ENCODE data around the gene CMTM3.

Gene CMTM3

DNA sequence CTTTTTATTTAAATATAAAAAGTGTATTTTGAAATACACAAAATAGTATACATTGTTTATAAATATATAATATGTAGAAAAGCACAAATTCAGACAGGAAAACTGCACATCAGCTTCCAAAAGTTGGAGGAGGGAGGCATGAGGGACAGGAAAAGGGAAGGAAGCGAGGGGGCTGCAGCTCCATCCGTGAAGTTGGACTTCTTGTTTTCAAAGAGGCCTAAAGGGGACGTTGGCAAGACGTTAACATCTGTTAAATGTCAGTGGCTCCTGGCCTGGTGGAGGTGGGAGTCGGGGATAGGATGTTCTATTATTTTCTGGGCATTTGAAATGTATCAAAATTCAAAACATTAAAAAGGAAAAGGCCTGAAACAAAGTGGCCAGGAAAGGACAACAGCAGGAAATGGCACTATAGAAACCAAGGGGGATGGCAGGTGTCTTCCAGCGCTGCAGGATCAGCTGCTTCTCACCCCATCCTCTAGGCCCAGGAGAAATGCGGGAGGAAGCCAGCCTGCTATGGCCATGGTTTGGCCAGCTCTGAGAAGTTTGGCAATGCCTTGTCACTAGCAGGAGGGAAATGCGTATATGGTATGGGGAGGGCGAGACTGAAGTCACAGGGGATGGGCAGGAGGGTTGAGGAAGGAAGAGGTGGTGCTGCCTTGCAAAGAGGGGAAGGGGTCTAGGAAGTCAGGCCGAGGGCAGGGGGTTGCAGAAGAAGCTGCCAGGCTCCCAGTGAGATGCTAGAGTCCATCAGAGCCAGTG lies 18.8 kb upstream of the CMTM3 start:
- Histone ChIP-seq H3K79me2 (ENCODE audit: insufficient read depth, low read length) (no peaks in the 10 kb centered on the region), H3K9ac (ENCODE audit: low read length) (no peak overlapping the region), H3K9me2 (ENCODE audit: low read depth, low read length) (no peaks in the 10 kb centered on the region), H3K27me3 (ENCODE audit: insufficient read depth, low read length) (no peaks in the 10 kb centered on the region), H3K36me3 (ENCODE audit: insufficient read depth, low read length) (no peaks in the 10 kb centered on the region), H3K4me1 (ENCODE audit: insufficient read depth, low read length, severe bottlenecking) (peaks cover 9% of the 10 kb centered on the region), H2AFZ (ENCODE audit: low read length) (no peak overlapping the region), H4K20me1 (ENCODE audit: insufficient read depth, low read length) (no peaks in the 10 kb centered on the region), H3K9me3 (ENCODE audit: low read length) (no peaks in the 10 kb centered on the region), H3K4me3 (ENCODE audit: low read depth, low read length, poor library complexity, severe bottlenecking) (no peak overlapping the region), H3K27ac (ENCODE audit: low read depth, low read length, poor library complexity, severe bottlenecking) (no peak overlapping the region), H3F3A (ENCODE audit: insufficient read depth, low read length) (no peaks in the 10 kb centered on the region), H3K4me2 (ENCODE audit: low read length) (no peak overlapping the region)
- TF ChIP-seq EZH2 (IDR thresholded peaks at IDR 0.05; ENCODE audit: borderline replicate concordance, low read length) = no peak

DNA sequence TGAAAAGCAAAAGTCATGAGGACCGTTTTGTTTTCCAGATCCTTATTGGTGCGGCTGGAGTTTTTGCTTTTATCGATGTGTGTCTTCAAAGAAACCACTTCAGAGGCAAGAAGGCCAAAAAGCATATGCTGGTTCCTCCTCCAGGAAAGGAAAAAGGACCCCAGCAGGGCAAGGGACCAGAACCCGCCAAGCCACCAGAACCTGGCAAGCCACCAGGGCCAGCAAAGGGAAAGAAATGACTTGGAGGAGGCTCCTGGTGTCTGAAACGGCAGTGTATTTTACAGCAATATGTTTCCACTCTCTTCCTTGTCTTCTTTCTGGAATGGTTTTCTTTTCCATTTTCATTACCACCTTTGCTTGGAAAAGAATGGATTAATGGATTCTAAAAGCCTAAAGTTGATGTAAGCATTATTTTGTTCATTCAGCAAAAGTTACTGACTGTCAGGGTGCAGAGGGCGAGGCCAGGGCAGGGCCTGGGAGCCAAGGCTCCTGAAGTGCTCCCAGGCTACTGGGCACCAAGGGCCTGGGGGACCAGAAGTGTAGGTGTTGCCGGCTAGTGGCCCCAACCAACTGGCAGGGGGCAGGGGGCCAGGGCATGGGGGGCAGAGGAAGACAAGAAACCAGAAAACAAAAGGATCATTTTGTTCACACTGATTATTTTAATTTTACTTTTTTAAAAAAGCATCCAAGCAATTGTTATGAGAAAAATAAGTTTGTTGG lies 16.5 kb upstream of the CMTM3 start:
- TF ChIP-seq, protein P1, sequence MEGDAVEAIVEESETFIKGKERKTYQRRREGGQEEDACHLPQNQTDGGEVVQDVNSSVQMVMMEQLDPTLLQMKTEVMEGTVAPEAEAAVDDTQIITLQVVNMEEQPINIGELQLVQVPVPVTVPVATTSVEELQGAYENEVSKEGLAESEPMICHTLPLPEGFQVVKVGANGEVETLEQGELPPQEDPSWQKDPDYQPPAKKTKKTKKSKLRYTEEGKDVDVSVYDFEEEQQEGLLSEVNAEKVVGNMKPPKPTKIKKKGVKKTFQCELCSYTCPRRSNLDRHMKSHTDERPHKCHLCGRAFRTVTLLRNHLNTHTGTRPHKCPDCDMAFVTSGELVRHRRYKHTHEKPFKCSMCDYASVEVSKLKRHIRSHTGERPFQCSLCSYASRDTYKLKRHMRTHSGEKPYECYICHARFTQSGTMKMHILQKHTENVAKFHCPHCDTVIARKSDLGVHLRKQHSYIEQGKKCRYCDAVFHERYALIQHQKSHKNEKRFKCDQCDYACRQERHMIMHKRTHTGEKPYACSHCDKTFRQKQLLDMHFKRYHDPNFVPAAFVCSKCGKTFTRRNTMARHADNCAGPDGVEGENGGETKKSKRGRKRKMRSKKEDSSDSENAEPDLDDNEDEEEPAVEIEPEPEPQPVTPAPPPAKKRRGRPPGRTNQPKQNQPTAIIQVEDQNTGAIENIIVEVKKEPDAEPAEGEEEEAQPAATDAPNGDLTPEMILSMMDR (IDR thresholded peaks at IDR 0.05; ENCODE audit: low read length) = no peak
- no peak overlapping the region for H2AFZ ChIP-seq (ENCODE audit: low read length)
- no peaks in the 10 kb centered on the region for H4K20me1 ChIP-seq (ENCODE audit: insufficient read depth, low read length)
- no peak overlapping the region for H3K9ac ChIP-seq (ENCODE audit: low read length)
- no peak overlapping the region for H3K4me3 ChIP-seq (ENCODE audit: low read depth, low read length, poor library complexity, severe bottlenecking)
- peaks cover 9% of the 10 kb centered on the region for H3K4me1 ChIP-seq (ENCODE audit: insufficient read depth, low read length, severe bottlenecking)
- no peaks in the 10 kb centered on the region for H3K36me3 ChIP-seq (ENCODE audit: insufficient read depth, low read length)
- no peak overlapping the region for H3K4me2 ChIP-seq (ENCODE audit: low read length)
- no peak overlapping the region for H3K27ac ChIP-seq (ENCODE audit: low read depth, low read length, poor library complexity, severe bottlenecking)
- no peaks in the 10 kb centered on the region for H3K9me2 ChIP-seq (ENCODE audit: low read depth, low read length)
- H3F3A ChIP-seq (ENCODE audit: insufficient read depth, low read length) = no peaks in the 10 kb centered on the region
- no peaks in the 10 kb centered on the region for H3K9me3 ChIP-seq (ENCODE audit: low read length)
- H3K79me2 ChIP-seq (ENCODE audit: insufficient read depth, low read length) = no peaks in the 10 kb centered on the region
- no peaks in the 10 kb centered on the region for H3K27me3 ChIP-seq (ENCODE audit: insufficient read depth, low read length)

DNA sequence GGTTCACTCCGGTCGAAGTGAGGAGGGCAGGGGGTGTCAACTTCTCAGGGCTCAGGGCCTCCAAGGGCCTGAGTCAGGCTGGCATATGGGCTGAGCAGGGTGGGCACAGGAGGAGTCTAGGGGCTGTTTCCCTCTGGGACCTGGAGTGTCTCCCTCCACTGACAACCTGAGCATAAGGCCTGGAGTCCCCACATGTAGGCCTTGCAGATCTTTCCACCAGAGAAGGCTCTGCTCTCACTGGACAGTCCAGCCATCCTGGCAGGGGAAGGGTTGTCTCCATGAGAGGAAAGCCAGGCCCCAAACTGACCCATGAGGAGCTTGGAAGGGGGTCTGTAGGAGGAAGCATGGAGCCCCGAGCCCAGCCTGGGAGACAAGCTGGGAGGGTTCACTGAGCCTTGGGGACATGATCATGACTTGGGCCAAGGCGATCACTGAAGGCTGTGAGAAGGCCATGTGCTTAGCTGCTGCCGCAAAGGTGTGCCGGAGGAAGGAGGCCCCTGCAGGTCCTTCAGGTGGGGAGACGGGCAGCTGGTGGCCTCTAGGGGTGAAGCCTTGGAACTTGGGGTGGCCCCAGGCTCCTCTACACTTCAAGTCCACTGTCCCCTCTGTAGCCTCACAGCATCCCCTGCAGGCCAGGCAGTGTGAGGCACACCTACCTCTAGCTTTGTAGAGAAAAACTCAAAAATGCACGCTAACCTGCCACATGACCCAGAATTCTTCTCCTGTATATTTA lies 15.4 kb upstream of the CMTM3 start:
- H3K36me3 ChIP-seq (ENCODE audit: insufficient read depth, low read length) = no peaks in the 10 kb centered on the region
- H3K4me1 ChIP-seq (ENCODE audit: insufficient read depth, low read length, severe bottlenecking) = peaks cover 9% of the 10 kb centered on the region
- H3F3A ChIP-seq (ENCODE audit: insufficient read depth, low read length) = no peaks in the 10 kb centered on the region
- no peaks in the 10 kb centered on the region for H3K9me3 ChIP-seq (ENCODE audit: low read length)
- H3K4me3 ChIP-seq (ENCODE audit: low read depth, low read length, poor library complexity, severe bottlenecking) = no peak overlapping the region
- no peaks in the 10 kb centered on the region for H4K20me1 ChIP-seq (ENCODE audit: insufficient read depth, low read length)
- no peaks in the 10 kb centered on the region for H3K9me2 ChIP-seq (ENCODE audit: low read depth, low read length)
- TF ChIP-seq, protein P1 (IDR thresholded peaks at IDR 0.05; ENCODE audit: low read length) = peak; percentile 85
- no peak for TF ChIP-seq EZH2 (IDR thresholded peaks at IDR 0.05; ENCODE audit: borderline replicate concordance, low read length)
- H3K79me2 ChIP-seq (ENCODE audit: insufficient read depth, low read length) = no peaks in the 10 kb centered on the region
- H3K27ac ChIP-seq (ENCODE audit: low read depth, low read length, poor library complexity, severe bottlenecking) = no peak overlapping the region
- H3K9ac ChIP-seq (ENCODE audit: low read length) = no peak overlapping the region
- no peaks in the 10 kb centered on the region for H3K27me3 ChIP-seq (ENCODE audit: insufficient read depth, low read length)
- H2AFZ ChIP-seq (ENCODE audit: low read length) = no peak overlapping the region
- no peak overlapping the region for H3K4me2 ChIP-seq (ENCODE audit: low read length)

Measured in OCI-LY1 (cell line).